HG03025 (cell line): ENCODE data around the gene FOXJ3.

Source experiments
- ATAC-seq: cut with Tn5 transposase; IDR thresholded peaks from one replicate; pipeline ENCODE4 v1.9.1; 2021; ENCODE audit warnings: mild to moderate bottlenecking, moderate library complexity; ENCODE audit not compliant: unreplicated experiment, low FRiP score

FOXJ3 gene

GRCh38 chr1:42206164-42206563, 128.9 kb downstream of the FOXJ3 start:
- ATAC-seq = no peak

- ATAC-seq = no peak
Observed at GRCh38 chr1:42201986-42202385, 133.0 kb downstream of the FOXJ3 start.

GRCh38 chr1:42198251-42198650, 136.8 kb downstream of the FOXJ3 start:
- no peak for ATAC-seq

- no peak for ATAC-seq
Observed at GRCh38 chr1:42195841-42196240, 139.2 kb downstream of the FOXJ3 start.

GRCh38 chr1:42192106-42192505, 142.9 kb downstream of the FOXJ3 start:
- ATAC-seq = no peak

- ATAC-seq = no peak
Observed at GRCh38 chr1:42191319-42191718, 143.7 kb downstream of the FOXJ3 start.

GRCh38 chr1:42189931-42190853, 144.8 kb downstream of the FOXJ3 start:
- no peak for ATAC-seq

- no peak for ATAC-seq
Observed at GRCh38 chr1:42186152-42186551, 148.9 kb downstream of the FOXJ3 start.

- ATAC-seq = no peak
Observed at GRCh38 chr1:42184616-42185015, 150.4 kb downstream of the FOXJ3 start.

- no peak for ATAC-seq
Observed at GRCh38 chr1:42183957-42184268, 151.1 kb downstream of the FOXJ3 start.

GRCh38 chr1:42183210-42183956, 151.7 kb downstream of the FOXJ3 start:
- no peak for ATAC-seq

GRCh38 chr1:42181687-42182086, 153.3 kb downstream of the FOXJ3 start:
- ATAC-seq = no peak

- no peak for ATAC-seq
Observed at GRCh38 chr1:42179900-42180329, 155.1 kb downstream of the FOXJ3 start.

- no peak for ATAC-seq
Observed at GRCh38 chr1:42179275-42179674, 155.8 kb downstream of the FOXJ3 start.

- ATAC-seq = no peak
Observed at GRCh38 chr1:42178249-42178648, 156.8 kb downstream of the FOXJ3 start.

GRCh38 chr1:42177541-42177981, 157.5 kb downstream of the FOXJ3 start:
- ATAC-seq = no peak

- no peak for ATAC-seq
Observed at GRCh38 chr1:42176902-42177519, 158.0 kb downstream of the FOXJ3 start.

GRCh38 chr1:42175314-42176054, 159.6 kb downstream of the FOXJ3 start:
- no peak for ATAC-seq

- ATAC-seq = no peak
Observed at GRCh38 chr1:42173961-42174735, 160.9 kb downstream of the FOXJ3 start.
